GM19395 (cell line): ENCODE results near the gene DNAI1.
"Not testable (repeated sequence)": the region's sequence is repeated elsewhere in the genome, so short reads cannot be mapped to it uniquely, and the experiment has no call there.

Source experiments
- ATAC-seq: cut with Tn5 transposase; IDR thresholded peaks from one replicate; pipeline ENCODE4 v1.9.1; 2021; ENCODE audit warnings: mild to moderate bottlenecking, moderate library complexity; ENCODE audit not compliant: unreplicated experiment

The DNAI1 gene

DNA sequence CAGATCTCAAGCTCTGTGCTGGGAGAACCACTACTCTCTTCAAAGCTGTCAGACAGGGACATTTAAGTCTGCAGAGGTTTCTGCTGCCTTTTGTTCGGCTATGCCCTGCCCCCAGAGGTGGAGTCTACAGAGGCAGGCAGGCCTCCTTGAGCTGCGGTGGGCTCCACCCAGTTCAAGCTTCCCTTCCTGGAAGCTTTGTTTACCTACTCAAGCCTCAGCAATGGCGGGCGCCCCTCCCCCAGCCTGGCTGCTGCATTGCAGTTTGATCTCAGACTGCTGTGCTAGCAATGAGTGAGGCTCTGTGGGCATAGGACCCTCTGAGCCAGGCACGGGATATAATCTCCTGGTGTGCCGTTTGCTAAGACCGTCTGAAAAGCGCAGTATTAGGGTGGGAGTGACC, 73.4 kb downstream of the DNAI1 start:
- not testable (repeated sequence) for ATAC-seq

DNA sequence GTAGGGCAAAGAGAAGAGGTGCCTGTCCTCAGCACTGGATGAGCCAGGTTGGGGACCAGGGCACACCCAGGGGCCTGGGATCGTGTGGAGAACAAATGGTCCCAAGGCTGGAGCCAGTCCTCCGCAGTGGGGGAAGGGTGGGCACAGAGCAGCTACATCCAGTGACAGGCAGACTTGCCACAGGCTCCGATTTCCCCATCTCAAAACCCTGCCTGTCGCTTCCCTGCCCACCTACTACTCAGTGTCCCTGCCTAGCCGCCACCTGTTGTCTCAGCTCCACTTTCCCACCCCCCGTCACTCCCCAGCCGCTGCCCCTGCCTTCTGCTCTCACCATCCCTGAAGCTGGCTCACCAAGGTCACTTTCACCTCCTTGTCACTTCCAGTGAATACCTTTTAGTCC, 78.1 kb downstream of the DNAI1 start:
- ATAC-seq, result no peak

DNA sequence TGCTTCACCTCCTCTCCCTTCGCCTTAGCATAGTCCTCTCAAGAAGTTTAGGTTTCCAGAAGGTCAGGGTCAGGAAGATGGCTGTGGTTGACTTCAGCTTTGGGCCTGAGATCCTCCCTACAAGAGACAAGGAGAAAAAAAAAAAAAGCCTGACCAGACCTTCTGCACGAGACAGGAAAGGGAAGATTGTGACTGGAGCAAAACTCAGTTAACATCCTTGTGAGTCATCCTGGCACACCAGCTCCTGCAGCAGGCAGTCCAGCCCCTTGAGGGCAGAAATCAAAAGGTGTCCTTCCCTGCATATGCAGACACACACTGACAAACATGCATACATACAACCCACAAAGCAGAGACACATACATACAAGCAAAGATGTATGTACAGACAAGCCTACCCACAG, 82.2 kb downstream of the DNAI1 start:
- no peak for ATAC-seq

DNA sequence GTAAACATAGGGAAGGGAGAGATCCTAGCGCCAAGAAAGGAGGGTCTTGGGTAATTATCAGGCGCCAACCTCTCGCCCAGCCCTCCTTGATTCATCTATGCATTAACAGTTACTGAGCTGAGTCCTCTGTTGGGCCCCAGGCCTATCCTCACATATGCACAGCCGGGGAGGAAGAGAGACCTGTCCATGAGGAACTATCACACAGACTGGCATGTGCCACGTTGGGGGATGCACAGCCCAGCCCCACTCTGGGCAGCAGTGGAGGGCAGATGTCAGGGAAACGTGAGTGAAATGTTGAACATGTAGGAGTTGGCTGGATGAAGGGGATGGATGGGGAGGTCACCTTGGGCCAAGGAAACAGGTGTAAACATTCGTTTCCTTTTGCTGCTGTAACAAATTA, 82.9 kb downstream of the DNAI1 start:
- no peak for ATAC-seq

DNA sequence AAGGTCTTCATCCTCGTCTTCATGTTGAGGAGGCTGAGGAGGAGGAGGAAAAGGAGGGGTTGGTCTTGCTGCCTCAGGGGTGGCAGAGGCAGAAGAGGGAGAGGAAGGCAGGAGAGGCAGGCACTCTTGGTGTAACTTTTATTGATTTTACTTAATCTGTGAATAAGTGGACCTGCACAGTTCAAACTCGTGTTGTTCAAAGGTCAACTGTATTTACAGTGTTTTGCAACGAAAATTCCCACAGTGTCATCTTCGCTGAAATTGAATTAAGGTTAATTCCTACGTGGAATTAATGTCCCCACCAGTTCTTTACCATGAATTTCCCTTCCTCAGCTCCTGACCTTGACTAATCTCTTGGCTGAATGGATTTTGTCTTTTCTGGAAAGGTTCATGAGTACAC, 85.4 kb downstream of the DNAI1 start:
- ATAC-seq, result no peak

DNA sequence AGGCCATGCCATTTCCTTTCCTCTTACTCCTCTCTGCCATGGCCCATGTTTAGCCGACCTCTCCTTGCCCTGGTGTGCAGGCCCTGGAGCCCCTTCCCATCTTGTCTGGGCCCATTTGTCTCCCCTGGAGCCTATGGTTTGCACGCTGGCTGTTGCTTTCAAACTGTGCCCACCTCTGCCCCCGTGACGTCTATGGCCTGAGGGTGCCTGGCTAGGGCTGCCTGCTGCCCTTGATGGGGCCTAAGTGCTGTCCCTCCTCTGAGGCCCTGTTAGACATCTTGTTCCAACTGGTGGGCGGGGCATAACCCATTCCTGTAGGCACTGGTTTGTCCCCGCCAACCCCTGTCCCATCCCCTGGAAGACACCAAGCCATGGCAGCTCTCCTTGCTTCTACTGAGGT, 86.9 kb downstream of the DNAI1 start:
- no peak for ATAC-seq

DNA sequence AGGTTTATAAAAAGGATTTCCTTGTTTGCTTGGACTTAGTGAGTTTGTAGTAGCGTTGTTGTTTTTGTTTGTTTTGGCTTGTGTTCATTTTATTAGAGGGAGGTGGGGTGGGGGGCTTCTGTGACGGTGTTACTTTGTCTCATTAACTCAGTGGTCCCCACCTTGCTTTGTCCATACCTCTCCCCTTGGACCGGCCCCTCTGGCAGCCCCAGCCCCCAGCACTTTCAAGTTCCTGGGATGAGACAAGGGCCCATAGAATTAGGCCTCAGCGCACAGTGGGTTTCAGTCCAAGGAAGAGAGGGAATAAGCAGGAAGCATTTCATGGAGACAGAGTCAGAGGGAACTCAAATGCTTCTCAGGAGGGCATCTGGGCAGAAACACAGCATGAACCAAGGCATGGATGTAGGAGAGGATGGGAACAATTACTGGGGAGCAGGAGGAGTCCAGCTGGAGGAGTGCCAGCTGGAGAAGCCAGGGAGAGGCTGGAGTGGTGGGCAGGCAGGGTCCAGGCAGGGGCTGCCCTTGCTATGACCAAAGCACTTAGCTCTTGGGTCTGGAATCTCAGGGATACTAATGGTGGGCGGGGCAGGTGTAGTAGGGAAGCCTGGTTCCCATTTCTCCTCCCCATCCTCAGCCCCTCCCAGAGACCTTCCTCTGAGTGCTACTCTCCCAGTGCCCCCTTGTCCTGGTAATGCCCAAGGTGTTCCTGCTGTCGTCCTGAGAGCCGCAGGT, 87.7 kb downstream of the DNAI1 start:
- ATAC-seq, result no peak

DNA sequence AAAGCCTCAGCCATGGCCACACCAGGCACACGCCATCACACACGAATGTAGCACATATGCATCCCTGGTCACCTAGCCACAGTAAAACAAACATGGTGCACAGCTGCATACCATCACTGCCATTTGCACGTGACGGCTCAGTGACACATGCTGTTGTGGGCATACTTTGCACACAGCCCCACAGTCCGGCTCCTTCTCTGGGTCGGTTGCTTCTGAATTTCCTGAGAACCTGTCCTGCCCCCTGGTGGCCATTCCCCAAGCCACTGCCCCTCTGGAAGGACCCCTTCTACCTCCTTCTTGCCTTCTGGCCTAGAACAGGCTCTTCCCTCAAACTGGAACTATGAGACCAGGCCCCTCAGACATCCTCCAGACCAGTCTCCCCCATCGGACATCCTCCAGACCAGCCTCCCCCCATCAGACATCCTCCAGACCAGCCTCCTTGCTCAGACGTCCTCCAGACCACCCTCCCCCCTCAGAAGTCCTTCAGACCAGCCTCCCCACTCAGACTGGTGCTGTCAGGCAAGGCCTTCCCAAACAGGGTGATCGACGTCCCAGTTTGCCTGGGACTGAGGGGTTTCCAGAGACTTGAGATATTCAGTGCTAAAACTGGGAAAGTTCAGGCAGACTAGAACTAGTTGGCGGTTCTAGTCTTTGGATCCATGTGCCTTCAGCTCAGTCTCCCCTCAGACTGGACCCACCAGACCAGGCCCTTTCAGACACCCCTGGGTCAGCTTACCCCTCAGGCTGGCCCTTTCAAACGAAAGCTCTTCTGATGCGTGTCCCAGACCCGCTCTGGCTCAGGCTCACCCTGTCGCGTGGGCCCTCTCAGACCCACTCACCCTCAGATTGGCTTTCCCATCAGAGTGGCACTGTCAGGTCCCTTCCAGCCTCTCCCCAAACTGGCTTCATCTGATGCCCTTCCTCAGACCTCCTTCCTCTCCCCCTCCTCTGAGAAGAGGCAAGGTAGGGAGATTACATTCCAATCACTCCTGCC, 88.5 kb downstream of the DNAI1 start:
- no peak for ATAC-seq

DNA sequence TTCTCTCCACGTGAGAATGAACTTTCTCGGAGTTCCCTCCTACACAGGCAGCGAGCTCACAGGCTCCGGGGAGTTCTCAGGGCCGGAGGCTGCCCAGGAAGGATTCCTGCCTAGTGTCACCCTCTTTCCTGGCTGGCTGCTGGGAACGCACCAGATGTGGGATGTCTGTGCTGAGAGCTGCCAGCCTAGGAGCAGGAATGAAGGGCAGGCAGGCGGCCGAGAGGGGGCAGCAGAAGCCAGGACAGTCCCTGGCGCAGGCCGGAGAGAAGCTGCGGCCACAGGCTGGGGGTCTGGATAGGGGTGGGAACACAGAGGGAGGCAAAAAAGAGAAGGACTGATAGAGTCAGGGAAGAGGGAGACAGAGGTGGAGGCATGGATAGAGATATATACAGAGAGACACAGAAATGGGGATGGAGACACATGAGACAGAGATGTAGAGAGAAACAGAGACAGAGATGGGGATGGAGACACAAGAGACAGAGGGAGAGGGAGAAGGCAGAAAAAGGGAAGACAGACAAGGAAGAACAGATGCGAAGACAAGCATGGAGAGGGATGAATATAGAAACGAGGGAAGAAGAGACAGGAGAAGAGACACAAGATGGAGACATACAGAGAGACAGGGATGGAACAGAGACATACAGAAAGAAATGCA, 89.5 kb downstream of the DNAI1 start:
- ATAC-seq, result no peak

DNA sequence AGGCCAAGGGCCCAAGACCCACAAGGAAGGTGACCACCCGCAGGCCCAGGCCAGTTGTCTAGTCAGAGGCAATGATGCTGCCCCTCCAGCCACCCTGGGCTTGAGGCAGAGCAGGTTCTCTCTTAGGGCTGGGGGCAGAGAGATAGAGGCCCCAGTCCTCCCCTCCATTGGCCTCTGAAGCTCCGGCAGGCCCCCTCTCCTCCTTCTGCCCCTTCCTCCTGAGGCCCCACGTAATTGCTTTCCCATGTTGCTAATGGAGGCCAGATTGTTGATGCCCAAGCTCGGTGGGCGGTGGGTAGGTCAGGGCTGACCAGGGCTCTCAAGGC, 90.8 kb downstream of the DNAI1 start:
- ATAC-seq, result no peak

DNA sequence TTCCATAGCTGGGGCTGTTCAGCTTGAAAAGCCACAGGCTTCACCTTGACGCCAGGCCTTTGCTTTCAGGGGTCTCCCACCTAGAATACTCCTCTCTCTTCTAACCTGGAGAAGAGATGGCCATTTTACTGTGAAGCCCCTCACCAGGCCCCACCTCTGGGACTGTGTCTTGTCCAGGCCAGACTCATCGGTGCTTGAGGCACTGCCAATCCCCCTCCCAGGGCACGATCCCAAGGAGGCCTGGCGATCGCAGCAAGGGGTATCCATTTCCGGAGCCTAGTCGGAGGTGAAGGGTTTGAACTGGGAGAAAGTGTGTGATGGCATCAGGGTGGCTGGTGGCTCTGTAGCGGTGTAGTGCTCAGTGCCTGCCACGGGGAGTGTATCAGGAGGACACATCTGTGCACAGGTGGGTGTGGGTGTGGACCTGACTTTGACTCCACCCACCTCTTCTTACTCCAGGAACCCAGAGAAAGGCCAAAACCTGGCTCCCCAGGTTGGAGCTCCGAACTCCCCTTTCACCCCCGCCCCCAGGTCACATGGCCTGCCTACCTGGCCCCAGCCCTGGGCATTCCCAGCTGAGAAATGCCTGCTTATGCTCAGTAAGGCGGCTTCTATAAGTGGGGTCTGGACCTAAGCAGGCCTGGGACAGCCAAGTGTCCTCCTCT, 91.5 kb downstream of the DNAI1 start:
- ATAC-seq, result no peak

DNA sequence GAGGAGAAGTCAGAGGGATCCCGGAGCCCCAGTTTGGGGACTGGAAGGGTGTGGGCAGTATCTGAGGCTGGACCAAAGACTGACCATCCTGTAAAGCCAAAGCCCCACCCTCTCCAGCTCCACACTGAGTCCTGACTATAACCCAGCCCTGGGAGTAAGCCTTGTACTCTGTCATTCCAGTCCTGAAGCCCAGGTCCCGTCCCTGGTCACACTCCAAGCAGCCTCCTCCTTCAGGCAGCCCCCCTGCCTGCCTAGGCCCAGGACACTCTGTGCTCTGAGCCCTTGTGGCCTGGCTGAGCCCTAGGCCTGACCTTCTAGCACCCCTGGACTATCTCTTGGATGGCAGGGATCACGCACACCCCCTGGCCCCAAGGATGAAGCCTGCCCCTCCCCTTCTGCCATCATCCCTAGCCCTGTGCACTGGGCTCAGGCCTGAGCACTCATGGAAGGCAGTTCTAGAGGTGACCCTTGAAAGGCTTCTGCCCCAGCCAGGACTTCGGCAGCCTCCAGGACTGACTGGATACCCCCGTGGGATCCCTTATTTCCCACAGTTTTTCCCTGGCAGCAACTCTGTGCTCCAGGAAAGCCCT, 92.2 kb downstream of the DNAI1 start:
- no peak for ATAC-seq

DNA sequence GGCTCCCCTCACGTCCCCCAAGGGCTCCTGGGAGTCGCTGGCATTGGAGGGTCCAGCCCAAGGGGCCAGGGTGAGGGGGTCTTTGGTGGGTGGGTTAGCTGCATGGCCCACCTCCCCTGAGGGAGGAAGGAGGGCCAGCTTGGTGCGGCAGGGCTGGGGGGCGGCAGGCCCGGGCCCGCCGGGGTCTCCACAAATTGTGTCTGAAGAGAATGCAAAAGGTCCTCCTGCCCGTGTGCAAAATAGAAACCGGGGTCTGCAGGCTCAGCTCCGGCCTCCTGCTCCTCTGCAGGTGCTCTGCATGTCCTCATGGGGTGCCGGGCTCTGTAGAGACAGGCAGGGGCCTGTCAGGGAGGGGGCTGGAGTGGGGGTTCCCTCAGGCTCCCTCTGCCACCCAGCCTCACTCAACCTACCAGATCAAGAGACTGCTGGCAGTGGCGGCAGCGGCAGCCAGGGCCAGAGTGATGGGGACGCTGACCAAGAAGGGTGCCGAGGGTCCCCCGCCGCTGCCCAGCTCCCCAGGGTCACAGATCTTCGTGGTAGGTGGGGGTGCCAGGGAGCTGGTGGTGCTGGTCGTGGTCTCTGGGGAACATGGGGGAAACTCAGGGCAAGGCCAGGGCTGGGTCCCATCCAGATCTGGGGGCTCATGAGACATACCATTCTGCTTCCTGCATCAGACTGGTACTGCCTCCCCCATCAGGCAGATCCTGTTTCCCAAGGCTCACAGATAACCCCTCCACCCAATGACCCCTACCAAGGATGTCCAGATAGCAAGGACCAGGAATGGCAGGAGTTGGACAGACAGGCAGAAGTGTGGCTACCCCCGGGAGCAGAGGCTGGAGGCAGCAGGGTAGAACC, 93.4 kb downstream of the DNAI1 start:
- no peak for ATAC-seq

DNA sequence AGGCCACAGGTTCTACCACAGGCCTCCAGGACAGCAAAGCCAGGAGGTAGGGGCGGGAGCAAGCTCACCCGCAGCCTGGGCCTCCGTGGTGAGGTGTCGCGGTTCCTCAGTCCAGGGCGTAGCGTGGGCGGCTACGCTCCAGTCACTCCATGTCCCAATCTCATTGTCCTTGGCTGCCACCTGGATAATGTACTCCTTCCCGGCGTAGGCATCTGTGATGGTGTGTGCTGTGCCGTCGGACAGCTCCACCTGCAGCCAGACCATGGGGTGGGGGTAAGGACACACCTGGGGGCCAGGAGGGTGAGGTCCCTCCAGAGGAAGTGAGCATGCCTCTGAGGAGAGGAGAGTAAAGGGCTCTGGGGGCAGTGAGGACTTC, 94.0 kb downstream of the DNAI1 start:
- no peak for ATAC-seq

DNA sequence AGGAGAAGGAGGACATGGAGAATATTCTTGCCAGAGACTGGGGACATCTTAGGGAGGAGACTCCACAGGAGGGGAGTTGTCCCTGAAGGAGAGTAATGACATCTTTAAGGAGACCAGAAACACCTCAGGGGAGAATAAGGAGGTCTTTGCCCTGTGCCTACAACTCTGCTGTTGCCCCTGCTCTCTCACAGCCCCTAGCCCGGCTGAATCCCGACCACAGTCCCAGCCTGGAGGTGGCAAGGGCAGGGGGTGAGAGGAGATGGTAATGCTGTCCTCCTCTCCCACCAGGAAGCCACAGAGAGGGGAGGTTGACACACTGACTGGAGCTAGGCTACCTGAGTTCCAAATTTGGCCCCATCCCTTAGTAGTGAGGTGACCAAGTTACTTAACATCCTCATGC, 94.4 kb downstream of the DNAI1 start:
- no peak for ATAC-seq

DNA sequence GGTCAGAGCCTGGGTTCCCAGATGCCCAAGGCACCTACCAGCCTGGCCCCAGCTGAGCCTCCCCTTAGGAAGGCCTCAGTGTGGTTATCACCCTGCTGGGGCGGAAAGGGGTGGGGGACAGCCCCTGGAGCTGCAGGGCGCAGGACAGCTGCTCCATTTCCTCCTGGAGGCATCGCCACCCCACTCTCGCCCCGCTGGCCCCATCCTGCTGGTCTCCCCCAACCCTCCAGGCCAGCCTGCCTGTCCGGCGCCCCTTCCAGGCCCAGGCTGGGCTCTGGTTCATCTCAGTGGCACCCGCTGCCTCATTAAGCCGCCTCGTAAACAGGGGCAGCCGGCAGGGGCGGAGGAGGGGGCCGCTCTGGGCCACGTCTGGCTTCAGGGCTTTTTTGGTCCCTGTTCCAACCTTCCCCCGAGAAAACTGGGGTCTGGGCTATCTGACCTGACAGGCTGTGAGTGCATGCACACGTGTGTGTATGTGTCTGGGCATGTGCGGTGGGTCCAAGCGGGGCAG, 95.0 kb downstream of the DNAI1 start:
- no peak for ATAC-seq

DNA sequence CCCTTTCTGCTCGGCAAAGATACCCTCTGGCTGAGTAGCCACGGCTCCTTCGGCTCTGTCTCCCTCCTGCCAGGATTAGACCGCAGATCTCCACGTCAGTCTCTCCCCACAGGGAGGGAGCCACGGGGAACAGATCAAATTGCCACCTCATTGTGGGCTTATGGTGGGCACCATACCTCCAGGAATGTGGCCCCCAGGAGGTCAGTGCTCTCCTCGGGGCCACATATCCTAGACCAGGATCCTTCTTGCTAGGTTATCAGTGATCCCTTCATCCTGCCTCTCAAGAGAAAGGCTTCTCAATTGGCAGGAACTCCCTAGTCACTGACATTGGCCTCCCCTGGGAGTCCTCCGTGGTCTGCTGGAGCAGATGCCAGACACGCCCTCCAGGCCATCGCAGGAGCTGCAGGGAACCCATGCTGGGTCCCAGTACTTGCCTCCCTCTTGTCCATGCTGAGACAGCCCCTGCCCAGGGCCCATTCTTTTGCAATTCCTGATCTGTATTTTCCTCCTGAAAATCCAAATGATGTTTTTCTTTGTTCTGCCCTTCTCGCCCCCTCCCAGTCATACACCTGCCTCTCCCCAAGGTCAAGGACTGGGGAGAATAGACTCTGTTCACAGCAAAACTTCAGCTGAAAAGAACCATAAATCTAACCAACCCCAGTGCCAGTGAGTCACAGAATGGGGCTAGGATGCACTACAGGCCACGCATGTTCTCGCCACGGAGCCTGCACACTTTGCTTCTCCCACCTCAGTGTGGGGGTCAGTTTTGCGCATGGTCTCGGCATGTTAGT, 95.8 kb downstream of the DNAI1 start:
- no peak for ATAC-seq

DNA sequence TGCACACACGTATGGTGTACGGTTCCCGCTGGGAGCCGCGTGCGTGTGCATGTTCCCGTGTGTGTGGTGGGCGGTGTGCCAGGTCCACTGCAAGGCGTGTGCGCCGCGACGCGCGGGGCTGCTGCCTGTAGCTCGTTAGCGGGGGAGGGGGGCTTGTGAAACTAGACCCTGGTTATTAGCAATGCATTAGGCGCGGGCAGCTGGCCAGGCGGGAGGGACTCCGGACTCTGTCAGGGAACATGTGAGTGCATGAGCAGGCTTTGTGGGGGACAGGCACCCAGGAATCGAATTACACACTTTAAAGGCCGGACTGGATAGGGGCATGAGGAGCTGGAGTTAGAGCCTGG, 96.4 kb downstream of the DNAI1 start:
- ATAC-seq, result no peak

DNA sequence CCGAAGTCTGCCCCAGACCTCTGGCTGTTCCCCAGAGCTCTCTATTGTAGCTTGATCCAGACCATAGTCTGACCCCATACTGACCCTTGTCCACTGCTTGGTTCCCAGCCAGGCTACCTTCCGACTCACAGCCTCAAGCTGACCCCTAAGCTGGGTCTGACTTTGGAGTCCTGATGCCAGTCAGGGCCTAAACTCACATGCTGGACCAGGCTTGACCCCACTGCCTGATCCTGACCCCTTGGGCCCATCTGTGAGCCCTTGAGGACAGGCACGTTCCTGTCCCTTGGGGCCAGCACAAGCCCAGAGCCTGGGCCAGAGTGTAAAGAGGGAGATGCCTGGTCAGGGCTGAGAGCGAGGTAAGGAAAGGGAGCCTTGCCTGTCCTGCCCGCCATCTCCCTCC, 96.9 kb downstream of the DNAI1 start:
- no peak for ATAC-seq
